Adrenal gland (tissue), 5 donors: ENCODE data around the gene C3orf20.

ENCODE experiments used
- POLR2A ChIP-seq, 2 donors: fragments of 450-650 bp; IDR thresholded peaks; one replicate each; pipeline ENCODE4 v1.6.1; 2017; ENCODE audit warnings: antibody characterized with exemption in 2 of 2, mild to moderate bottlenecking in 2 of 2, moderate library complexity in 1 of 2
- TF ChIP-seq, protein P1 (sequence below), 6 experiments: fragments of 450-650 bp in 4 of 6; fragments of 200-600 bp in 2 of 6; sonication (generic) in 1 of 6; IDR thresholded peaks; 1 replicate in 5 of 6; 2 replicates in 1 of 6; pipeline versions ENCODE4 v1.5.1 to v1.8.0; 2016 to 2021; ENCODE audit warnings: antibody characterized with exemption in 6 of 6, mild to moderate bottlenecking in 2 of 6, moderate library complexity in 1 of 6
- donor health status: DM: no; HTN: no; CAD: no.

DNA sequence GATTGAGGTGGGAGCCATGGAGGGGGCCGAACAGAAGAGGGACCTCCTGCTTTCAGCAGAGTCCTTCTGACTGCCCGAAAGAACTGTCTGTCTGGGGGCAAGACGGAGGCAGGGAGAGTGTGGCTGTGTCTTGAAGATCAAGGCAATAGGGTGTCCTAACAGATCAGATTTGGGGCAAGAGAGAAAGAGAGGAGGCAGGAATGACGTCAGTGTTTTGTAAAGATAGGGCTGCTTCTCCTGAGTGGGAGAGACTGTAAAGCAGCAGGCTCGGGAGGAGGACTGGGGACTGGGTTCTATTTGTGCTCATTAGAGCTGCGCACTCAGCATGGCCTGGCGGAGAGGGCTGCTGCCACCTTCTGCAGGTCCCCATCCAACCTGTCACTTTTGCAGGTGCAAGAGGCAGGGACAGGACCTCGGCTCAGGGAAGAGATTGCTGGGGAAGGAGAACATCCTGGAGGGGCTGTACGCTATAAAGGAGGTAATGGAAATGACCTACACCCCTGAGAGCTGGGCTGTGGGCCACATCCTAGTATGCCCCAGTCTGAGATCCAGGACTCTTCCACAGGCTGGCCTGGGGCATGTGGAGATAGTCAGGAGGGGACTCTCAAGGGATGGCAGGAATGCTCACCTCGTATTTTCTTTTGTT lies 114.8 kb downstream of the C3orf20 start:
- TF ChIP-seq, protein P1, sequence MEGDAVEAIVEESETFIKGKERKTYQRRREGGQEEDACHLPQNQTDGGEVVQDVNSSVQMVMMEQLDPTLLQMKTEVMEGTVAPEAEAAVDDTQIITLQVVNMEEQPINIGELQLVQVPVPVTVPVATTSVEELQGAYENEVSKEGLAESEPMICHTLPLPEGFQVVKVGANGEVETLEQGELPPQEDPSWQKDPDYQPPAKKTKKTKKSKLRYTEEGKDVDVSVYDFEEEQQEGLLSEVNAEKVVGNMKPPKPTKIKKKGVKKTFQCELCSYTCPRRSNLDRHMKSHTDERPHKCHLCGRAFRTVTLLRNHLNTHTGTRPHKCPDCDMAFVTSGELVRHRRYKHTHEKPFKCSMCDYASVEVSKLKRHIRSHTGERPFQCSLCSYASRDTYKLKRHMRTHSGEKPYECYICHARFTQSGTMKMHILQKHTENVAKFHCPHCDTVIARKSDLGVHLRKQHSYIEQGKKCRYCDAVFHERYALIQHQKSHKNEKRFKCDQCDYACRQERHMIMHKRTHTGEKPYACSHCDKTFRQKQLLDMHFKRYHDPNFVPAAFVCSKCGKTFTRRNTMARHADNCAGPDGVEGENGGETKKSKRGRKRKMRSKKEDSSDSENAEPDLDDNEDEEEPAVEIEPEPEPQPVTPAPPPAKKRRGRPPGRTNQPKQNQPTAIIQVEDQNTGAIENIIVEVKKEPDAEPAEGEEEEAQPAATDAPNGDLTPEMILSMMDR (IDR thresholded peaks at IDR 0.05), result no peak
- no peak for TF ChIP-seq POLR2A (IDR thresholded peaks at IDR 0.05)
